AG04449 (cell line): ENCODE results near the gene FANCE.

Source experiments
- CTCF ChIA-PET: fragments of 350-600 bp; formaldehyde crosslinking; extraction: SDS; loops from one replicate; lab custom pipeline; 2021; ENCODE audit warnings: antibody characterized with exemption; lab: Yijun Ruan, JAX
- POLR2A ChIA-PET: fragments of 400-600, 350-600 bp; formaldehyde crosslinking; extraction: SDS; loops from one replicate; lab custom pipeline; 2020; ENCODE audit warnings: antibody characterized with exemption, inconsistent platforms; lab: Yijun Ruan, JAX
- DNase-seq: peaks from one replicate; pipeline ENCODE4 v3.0.0-alpha.2; 2010; ENCODE audit warnings: low read depth, low spot score
- H3K4me3 ChIP-seq: 2 replicates; pipeline ENCODE4 v1.5.1; 2011; ENCODE audit warnings: low read depth, mild to moderate bottlenecking, control low read depth, low read length
- CTCF ChIP-seq: IDR thresholded peaks from one replicate; pipeline ENCODE4 v1.5.1; 2011; ENCODE audit warnings: mild to moderate bottlenecking, moderate library complexity, low read length, control low read depth, inconsistent platforms; ENCODE audit not compliant: insufficient read depth; ENCODE audit errors: missing control alignments

Gene FANCE

DNA sequence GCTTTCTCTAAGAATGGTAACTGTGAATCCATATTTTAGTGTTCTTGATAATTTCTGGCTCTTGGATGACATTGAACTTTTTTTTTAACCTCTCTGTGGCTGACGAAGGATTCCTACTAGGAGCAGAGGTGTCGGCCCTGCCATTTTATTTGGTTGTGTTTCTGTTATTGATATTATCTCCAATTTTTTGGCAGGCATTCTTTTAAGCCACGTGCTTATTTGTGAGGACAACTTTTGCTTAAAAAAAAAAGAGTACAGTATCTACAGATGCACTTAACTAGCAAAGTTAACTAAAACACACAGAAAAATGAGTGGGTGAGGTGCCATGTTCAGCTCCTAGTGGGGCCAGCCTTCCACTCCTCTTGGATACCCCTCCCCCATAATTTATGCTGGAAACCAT, 1.1 kb downstream of the FANCE start:
- ChIA-PET CTCF (interaction anchor here (0.6 to 14.6 kb wide), 11 partner anchors 9 to 284 kb away, joined by 3 to 430 read pairs (median 8); partner anchors contain the start of genes ARMC12, DEF6, PPARD and RPL10A), POLR2A (no interaction called here)
- TF ChIP-seq CTCF: no peak
- H3K4me3 ChIP-seq: peak overlapping the region; percentile 77
- no peak for DNase-seq

- TF ChIP-seq CTCF: no peak
- ChIA-PET POLR2A (interaction anchor here (1.0 kb wide), 1 partner anchor 14 kb away, joined by 3 read pairs; the partner anchor contains the start of gene RPL10A), CTCF (interaction anchor here (0.7 to 14.6 kb wide), 11 partner anchors 10 to 283 kb away, joined by 3 to 430 read pairs (median 4); partner anchors contain the start of genes ARMC12, DEF6, PPARD and RPL10A)
- DNase-seq: no peak
- H3K4me3 ChIP-seq: no peak overlapping the region
Observed at GRCh38 chr6:35454391-35455110, 2.4 kb downstream of the FANCE start.

- ChIA-PET CTCF (interaction anchor here (1.2 to 11.4 kb wide), 4 partner anchors 8 to 116 kb away, joined by 3 to 119 read pairs (median 4); partner anchors contain the start of genes PPARD and RPL10A), POLR2A (interaction anchor here (0.6 to 0.8 kb wide), 2 partner anchors 10 to 34 kb away, joined by 3 read pairs; no protein-coding TSS in a partner anchor)
- no peak overlapping the region for H3K4me3 ChIP-seq
- no peak for DNase-seq
- TF ChIP-seq CTCF: no peak
Observed at GRCh38 chr6:35457907-35458306, 5.8 kb downstream of the FANCE start.

- no peak for TF ChIP-seq CTCF
- ChIA-PET CTCF (interaction anchor here (1.0 kb wide), 1 partner anchor 120 kb away, joined by 4 read pairs; no protein-coding TSS in a partner anchor), POLR2A (no interaction called here)
- no peak overlapping the region for H3K4me3 ChIP-seq
- no peak for DNase-seq
Observed at GRCh38 chr6:35461270-35461669, 9.1 kb downstream of the FANCE start.

- TF ChIP-seq CTCF: no peak
- DNase-seq: no peak
- no peak overlapping the region for H3K4me3 ChIP-seq
- ChIA-PET POLR2A (no interaction called here), CTCF (interaction anchor here (0.9 to 5.7 kb wide), 4 partner anchors 9 to 167 kb away, joined by 3 to 119 read pairs (median 8); partner anchors contain the start of genes FANCE and PPARD)
Observed at GRCh38 chr6:35463292-35463691, 11.2 kb downstream of the FANCE start.

GRCh38 chr6:35465646-35466045, 13.5 kb downstream of the FANCE start:
- no peak overlapping the region for H3K4me3 ChIP-seq
- DNase-seq: no peak
- no peak for TF ChIP-seq CTCF
- ChIA-PET POLR2A (no interaction called here), CTCF (interaction anchor here (0.6 to 5.7 kb wide), 15 partner anchors 12 to 224 kb away, joined by 3 to 119 read pairs (median 7); partner anchors contain the start of genes DEF6, FANCE and PPARD)
